ENCODE data around the gene RIMKLB.
"Not testable (repeated sequence)": the region's sequence is repeated elsewhere in the genome, so short reads cannot be mapped to it uniquely, and the experiment has no call there.

Gene RIMKLB

GRCh38 chr12:8781381-8782127 lies 83.8 kb downstream of the RIMKLB start:
- TF ChIP-seq, protein P1, sequence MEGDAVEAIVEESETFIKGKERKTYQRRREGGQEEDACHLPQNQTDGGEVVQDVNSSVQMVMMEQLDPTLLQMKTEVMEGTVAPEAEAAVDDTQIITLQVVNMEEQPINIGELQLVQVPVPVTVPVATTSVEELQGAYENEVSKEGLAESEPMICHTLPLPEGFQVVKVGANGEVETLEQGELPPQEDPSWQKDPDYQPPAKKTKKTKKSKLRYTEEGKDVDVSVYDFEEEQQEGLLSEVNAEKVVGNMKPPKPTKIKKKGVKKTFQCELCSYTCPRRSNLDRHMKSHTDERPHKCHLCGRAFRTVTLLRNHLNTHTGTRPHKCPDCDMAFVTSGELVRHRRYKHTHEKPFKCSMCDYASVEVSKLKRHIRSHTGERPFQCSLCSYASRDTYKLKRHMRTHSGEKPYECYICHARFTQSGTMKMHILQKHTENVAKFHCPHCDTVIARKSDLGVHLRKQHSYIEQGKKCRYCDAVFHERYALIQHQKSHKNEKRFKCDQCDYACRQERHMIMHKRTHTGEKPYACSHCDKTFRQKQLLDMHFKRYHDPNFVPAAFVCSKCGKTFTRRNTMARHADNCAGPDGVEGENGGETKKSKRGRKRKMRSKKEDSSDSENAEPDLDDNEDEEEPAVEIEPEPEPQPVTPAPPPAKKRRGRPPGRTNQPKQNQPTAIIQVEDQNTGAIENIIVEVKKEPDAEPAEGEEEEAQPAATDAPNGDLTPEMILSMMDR (IDR thresholded peaks at IDR 0.05; ENCODE audit: low read depth, low read length) = no peak
- no peak for DNase-seq

GRCh38 chr12:8784290-8784888 lies 86.6 kb downstream of the RIMKLB start:
- H3K4me3 ChIP-seq (ENCODE audit: low read depth, low read length) = no peak overlapping the region
- no peaks in the 10 kb centered on the region for H3K27me3 ChIP-seq (ENCODE audit: insufficient read depth, low read depth, severe bottlenecking)
- no peaks in the 10 kb centered on the region for H3K9me3 ChIP-seq (ENCODE audit: severe bottlenecking)
- TF ChIP-seq, protein P1 (IDR thresholded peaks at IDR 0.05; ENCODE audit: low read depth, low read length) = no peak
- no peak for DNase-seq
- no peak overlapping the region for H3K27ac ChIP-seq
- H3K36me3 ChIP-seq = peaks cover 5% of the 10 kb centered on the region; the same call in 1 of the 2 replicates

More at GRCh38 chr12:8781381-8782127, 83.8 kb downstream of the RIMKLB start:
- Histone ChIP-seq H3K4me3 (ENCODE audit: low read depth, low read length) (no peak overlapping the region), H3K27me3 (ENCODE audit: insufficient read depth, low read depth, severe bottlenecking) (no peaks in the 10 kb centered on the region), H3K27ac (no peak overlapping the region), H3K9me3 (ENCODE audit: severe bottlenecking) (no peaks in the 10 kb centered on the region), H3K36me3 (peaks cover 9% of the 10 kb centered on the region; the same call in 1 of the 2 replicates)

- no peak overlapping the region for H3K27ac ChIP-seq
- TF ChIP-seq, protein P1 (IDR thresholded peaks at IDR 0.05; ENCODE audit: low read depth, low read length) = no peak
- H3K9me3 ChIP-seq (ENCODE audit: severe bottlenecking) = no peaks in the 10 kb centered on the region
- H3K27me3 ChIP-seq (ENCODE audit: insufficient read depth, low read depth, severe bottlenecking) = no peaks in the 10 kb centered on the region
- no peak overlapping the region for H3K4me3 ChIP-seq (ENCODE audit: low read depth, low read length)
- DNase-seq = no peak
- H3K36me3 ChIP-seq = peaks cover 5% of the 10 kb centered on the region; the same call in 1 of the 2 replicates
These were observed 87.7 kb downstream of the RIMKLB start for GRCh38 chr12:8785499-8785898.

DNA sequence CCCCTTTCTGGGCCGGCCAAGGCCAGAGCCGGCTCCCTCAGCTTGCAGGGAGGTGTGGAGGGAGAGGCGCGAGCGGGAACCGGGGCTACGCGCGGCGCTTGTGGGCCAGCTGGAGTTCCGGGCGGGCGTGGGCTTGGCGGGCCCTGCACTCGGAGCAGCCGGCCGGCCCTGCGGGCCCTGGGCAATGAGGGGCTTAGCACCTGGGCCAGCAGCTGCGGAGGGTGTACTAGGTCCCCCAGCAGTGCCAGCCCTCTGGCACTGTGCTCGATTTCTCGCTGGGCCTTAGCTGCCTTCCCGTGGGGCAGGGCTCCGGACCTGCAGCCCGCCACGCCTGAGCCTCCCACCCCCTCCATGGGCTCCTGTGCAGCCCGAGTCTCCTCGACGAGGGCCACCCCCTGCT lies 89.4 kb downstream of the RIMKLB start:
- H3K9me3 ChIP-seq (ENCODE audit: severe bottlenecking) = not testable (repeated sequence)

GRCh38 chr12:8788706-8789105 lies 90.9 kb downstream of the RIMKLB start:
- DNase-seq; H3K9me3 ChIP-seq (ENCODE audit: severe bottlenecking); H3K27me3 ChIP-seq (ENCODE audit: insufficient read depth, low read depth, severe bottlenecking); H3K36me3 ChIP-seq; H3K4me3 ChIP-seq (ENCODE audit: low read depth, low read length); H3K27ac ChIP-seq: not testable (repeated sequence)

More for the DNA sequence above, 89.4 kb downstream of the RIMKLB start:
- H3K27me3 ChIP-seq (ENCODE audit: insufficient read depth, low read depth, severe bottlenecking); H3K36me3 ChIP-seq; H3K27ac ChIP-seq; H3K4me3 ChIP-seq (ENCODE audit: low read depth, low read length); DNase-seq: not testable (repeated sequence)

GRCh38 chr12:8789341-8790013 lies 91.7 kb downstream of the RIMKLB start:
- H3K27ac ChIP-seq; H3K27me3 ChIP-seq (ENCODE audit: insufficient read depth, low read depth, severe bottlenecking); H3K9me3 ChIP-seq (ENCODE audit: severe bottlenecking); DNase-seq; H3K36me3 ChIP-seq; H3K4me3 ChIP-seq (ENCODE audit: low read depth, low read length): not testable (repeated sequence)

DNA sequence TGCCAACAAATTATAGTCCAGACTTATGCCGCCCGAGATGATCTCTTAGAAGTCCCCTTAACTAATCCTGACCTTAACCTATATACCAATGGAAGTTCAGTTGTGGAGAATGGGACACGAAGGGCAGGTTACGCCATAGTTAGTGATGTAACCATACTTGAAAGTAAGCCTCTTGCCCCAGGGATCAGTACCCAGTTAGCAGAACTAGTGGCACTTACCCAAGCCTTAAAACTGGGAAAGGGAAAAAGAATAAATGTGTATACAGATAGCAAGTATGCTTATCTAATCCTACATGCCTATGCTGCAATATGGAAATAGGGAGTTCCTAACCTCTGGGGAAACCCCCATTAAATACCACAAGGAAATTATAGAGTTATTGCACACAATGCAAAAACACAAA lies 95.4 kb downstream of the RIMKLB start:
- not testable (repeated sequence) for DNase-seq; H3K27ac ChIP-seq; H3K9me3 ChIP-seq (ENCODE audit: severe bottlenecking); H3K36me3 ChIP-seq; H3K27me3 ChIP-seq (ENCODE audit: insufficient read depth, low read depth, severe bottlenecking); H3K4me3 ChIP-seq (ENCODE audit: low read depth, low read length)

- H3K4me3 ChIP-seq (ENCODE audit: low read depth, low read length); H3K9me3 ChIP-seq (ENCODE audit: severe bottlenecking); H3K36me3 ChIP-seq; H3K27ac ChIP-seq; DNase-seq; H3K27me3 ChIP-seq (ENCODE audit: insufficient read depth, low read depth, severe bottlenecking): not testable (repeated sequence)
These were observed 96.8 kb downstream of the RIMKLB start for GRCh38 chr12:8794611-8795010.

Measured in WERI-Rb-1 (cell line).